Measurements from ENCODE around the gene TMEFF1.

- TF ChIP-seq, protein P1, sequence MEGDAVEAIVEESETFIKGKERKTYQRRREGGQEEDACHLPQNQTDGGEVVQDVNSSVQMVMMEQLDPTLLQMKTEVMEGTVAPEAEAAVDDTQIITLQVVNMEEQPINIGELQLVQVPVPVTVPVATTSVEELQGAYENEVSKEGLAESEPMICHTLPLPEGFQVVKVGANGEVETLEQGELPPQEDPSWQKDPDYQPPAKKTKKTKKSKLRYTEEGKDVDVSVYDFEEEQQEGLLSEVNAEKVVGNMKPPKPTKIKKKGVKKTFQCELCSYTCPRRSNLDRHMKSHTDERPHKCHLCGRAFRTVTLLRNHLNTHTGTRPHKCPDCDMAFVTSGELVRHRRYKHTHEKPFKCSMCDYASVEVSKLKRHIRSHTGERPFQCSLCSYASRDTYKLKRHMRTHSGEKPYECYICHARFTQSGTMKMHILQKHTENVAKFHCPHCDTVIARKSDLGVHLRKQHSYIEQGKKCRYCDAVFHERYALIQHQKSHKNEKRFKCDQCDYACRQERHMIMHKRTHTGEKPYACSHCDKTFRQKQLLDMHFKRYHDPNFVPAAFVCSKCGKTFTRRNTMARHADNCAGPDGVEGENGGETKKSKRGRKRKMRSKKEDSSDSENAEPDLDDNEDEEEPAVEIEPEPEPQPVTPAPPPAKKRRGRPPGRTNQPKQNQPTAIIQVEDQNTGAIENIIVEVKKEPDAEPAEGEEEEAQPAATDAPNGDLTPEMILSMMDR (conservative IDR thresholded peaks at IDR 0.05 in 1 of 2, IDR thresholded peaks at IDR 0.05 in 1 of 2; ENCODE audit: low read depth in 1 of 2, low read length in 2 of 2) = no peak
- no peak for TF ChIP-seq EZH2 (IDR thresholded peaks at IDR 0.05; ENCODE audit: low read length, missing control alignments)
Observed at GRCh38 chr9:100581081-100581480, 108.1 kb downstream of the TMEFF1 start.
